HepG2 (cell line): ENCODE measurements around the gene GFER. TPM values are rescaled to one million over a fixed set of nuclear protein-coding genes. Genes with fewer than 3 reads are reported as not detected.

Experiments
- AHDC1 ChIP-seq: sonication (generic); formaldehyde crosslinking; IDR thresholded peaks from 2 replicates; pipeline ENCODE4 v1.5.1; 2020; ENCODE audit warnings: mild to moderate bottlenecking, missing genetic modification reagents, borderline replicate concordance
- ELF3 ChIP-seq: IDR thresholded peaks from 2 replicates; pipeline ENCODE4 v1.6.1; 2016; ENCODE audit warnings: missing genetic modification reagents, missing compliant biosample characterization
- NFIC ChIP-seq: IDR thresholded peaks from 2 replicates; pipeline ENCODE4 v1.6.1; 2012; ENCODE audit warnings: mild to moderate bottlenecking, low read length, inconsistent platforms
- PAWR ChIP-seq: sonication (generic); formaldehyde crosslinking; IDR thresholded peaks from 2 replicates; pipeline ENCODE4 v1.4.0; 2020; ENCODE audit warnings: missing genetic modification reagents, mild to moderate bottlenecking, borderline replicate concordance
- POLR2AphosphoS2 ChIP-seq: IDR thresholded peaks from 2 replicates; pipeline ENCODE4 v1.6.1; 2011; ENCODE audit warnings: low read depth, low read length, improper control_type of control experiment
- ZBTB33 ChIP-seq: sonication (generic); formaldehyde crosslinking; IDR thresholded peaks from 2 replicates; pipeline ENCODE4 v1.4.0; 2020; ENCODE audit warnings: missing genetic modification reagents
- ZHX1 ChIP-seq: sonication (generic); formaldehyde crosslinking; IDR thresholded peaks from 2 replicates; pipeline ENCODE4 v1.8.1; 2022; ENCODE audit warnings: low read depth, mild to moderate bottlenecking, missing genetic modification reagents
- ZNF234 ChIP-seq: sonication (generic); formaldehyde crosslinking; conservative IDR thresholded peaks from 2 replicates; pipeline ENCODE4 v1.5.1; 2020; ENCODE audit warnings: mild to moderate bottlenecking, missing genetic modification reagents
- ZNF3 ChIP-seq: IDR thresholded peaks from 2 replicates; pipeline ENCODE4 v1.7.0; 2017; ENCODE audit warnings: inconsistent platforms
- ZNF350 ChIP-seq: sonication (generic); formaldehyde crosslinking; IDR thresholded peaks from 2 replicates; pipeline ENCODE4 v1.4.0; 2020; ENCODE audit warnings: mild to moderate bottlenecking, low read depth, missing genetic modification reagents, borderline replicate concordance
- ZNF761 ChIP-seq: sonication (generic); formaldehyde crosslinking; conservative IDR thresholded peaks from 2 replicates; pipeline ENCODE4 v1.4.0; 2020; ENCODE audit warnings: mild to moderate bottlenecking, missing genetic modification reagents
- polyA plus RNA-seq, 8 experiments: library from polyadenylated mRNA; depleted of rRNA in 3 of 8; stranded (reverse) in 7 of 8; unstranded in 1 of 8; fragments of >200 nt; fragmentation: Illumina TruSeq in 4 of 8; extraction: Trizol in 4 of 8; gene quantifications; 2 replicates each; pipeline versions ENCODE4 v1.2.1 to v1.2.3, GENCODE V29; 2011 to 2016; ENCODE audit warnings: low read depth in 4 of 8, missing spikeins in 1 of 8, mixed read lengths in 1 of 8; ENCODE audit not compliant: insufficient read depth in 1 of 8
- total RNA-seq, 5 experiments: library from RNA; depleted of rRNA; stranded (reverse); fragments of >200 nt; fragmentation: Illumina TruSeq; extraction: Trizol; gene quantifications; 2 replicates each; pipeline ENCODE4 v1.2.3, GENCODE V29; 2016; ENCODE audit warnings: low read depth in 1 of 5
- TF ChIP-seq, protein P1 (sequence below): sonication (generic); formaldehyde crosslinking; IDR thresholded peaks from 2 replicates; pipeline ENCODE4 v1.4.0; 2020; ENCODE audit warnings: missing genetic modification reagents, borderline replicate concordance

GFER gene
- total and polyA plus RNA-seq, 2 of the 13 experiments (the other 11 are each of a cell fraction or from before 2014, with no cell fraction given) = 28.6 to 71.7 TPM

- TF ChIP-seq AHDC1 (0 out of 2 replicates have a peak, but pooled peaks have one; percentile 17), ZNF234 (CRISPR knock-in tag) (no peak; the same call in 1 of the 2 replicates), ZBTB33 (peak; percentile 40; the same call in 1 of the 2 replicates), ELF3 (CRISPR knock-in tag) (peak; percentile 50; the same call in 1 of the 2 replicates), ZNF3 (no peak), NFIC (no peak), ZNF761 (peak; percentile 63), ZNF350 (CRISPR knock-in tag) (no peak; the same call in 1 of the 2 replicates), ZHX1 (0 out of 2 replicates have a peak, but pooled peaks have one; percentile 17), PAWR (CRISPR knock-in tag) (no peak), POLR2AphosphoS2 (no peak)
- TF ChIP-seq, protein P1, sequence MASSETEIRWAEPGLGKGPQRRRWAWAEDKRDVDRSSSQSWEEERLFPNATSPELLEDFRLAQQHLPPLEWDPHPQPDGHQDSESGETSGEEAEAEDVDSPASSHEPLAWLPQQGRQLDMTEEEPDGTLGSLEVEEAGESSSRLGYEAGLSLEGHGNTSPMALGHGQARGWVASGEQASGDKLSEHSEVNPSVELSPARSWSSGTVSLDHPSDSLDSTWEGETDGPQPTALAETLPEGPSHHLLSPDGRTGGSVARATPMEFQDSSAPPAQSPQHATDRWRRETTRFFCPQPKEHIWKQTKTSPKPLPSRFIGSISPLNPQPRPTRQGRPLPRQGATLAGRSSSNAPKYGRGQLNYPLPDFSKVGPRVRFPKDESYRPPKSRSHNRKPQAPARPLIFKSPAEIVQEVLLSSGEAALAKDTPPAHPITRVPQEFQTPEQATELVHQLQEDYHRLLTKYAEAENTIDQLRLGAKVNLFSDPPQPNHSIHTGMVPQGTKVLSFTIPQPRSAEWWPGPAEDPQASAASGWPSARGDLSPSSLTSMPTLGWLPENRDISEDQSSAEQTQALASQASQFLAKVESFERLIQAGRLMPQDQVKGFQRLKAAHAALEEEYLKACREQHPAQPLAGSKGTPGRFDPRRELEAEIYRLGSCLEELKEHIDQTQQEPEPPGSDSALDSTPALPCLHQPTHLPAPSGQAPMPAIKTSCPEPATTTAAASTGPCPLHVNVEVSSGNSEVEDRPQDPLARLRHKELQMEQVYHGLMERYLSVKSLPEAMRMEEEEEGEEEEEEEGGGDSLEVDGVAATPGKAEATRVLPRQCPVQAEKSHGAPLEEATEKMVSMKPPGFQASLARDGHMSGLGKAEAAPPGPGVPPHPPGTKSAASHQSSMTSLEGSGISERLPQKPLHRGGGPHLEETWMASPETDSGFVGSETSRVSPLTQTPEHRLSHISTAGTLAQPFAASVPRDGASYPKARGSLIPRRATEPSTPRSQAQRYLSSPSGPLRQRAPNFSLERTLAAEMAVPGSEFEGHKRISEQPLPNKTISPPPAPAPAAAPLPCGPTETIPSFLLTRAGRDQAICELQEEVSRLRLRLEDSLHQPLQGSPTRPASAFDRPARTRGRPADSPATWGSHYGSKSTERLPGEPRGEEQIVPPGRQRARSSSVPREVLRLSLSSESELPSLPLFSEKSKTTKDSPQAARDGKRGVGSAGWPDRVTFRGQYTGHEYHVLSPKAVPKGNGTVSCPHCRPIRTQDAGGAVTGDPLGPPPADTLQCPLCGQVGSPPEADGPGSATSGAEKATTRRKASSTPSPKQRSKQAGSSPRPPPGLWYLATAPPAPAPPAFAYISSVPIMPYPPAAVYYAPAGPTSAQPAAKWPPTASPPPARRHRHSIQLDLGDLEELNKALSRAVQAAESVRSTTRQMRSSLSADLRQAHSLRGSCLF (CRISPR knock-in tag) = no peak
Observed at GRCh38 chr16:1942810-1943726, 40.9 kb upstream of the GFER start, which contains the start of gene MSRB1 (continued).
